ENCODE data around the gene CNGA4. TPM values are rescaled to one million over a fixed set of nuclear protein-coding genes. Genes with fewer than 3 reads are reported as not detected.

CNGA4 gene
- 3.8 TPM for total RNA-seq
- long read RNA-seq, partial matches to known transcripts = 0 of 3 reads
- long read RNA-seq, other reads (novel, unspliced or antisense) = 3 of 3 reads

DNA sequence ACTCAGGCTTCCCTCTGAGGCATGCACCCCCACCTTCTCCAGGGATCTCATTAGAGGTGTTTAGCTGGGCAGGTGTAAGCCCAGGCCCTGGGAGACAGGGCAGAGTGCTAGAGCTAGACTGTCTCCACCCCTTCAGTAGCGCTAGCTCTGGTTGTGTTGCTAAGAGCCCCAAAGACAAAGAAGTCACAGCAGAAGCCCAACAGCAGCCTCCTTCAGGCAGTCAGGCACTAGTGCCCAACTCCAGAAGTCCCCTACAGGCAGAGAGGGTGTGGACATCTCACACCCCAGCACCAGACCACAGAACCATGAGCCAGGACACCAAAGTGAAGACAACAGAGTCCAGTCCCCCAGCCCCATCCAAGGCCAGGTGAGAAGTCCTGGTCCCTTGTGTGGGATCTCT lies at the start of gene CNGA4:
Gene CNGA4 (plus strand): TSS at position 188 of the 400 bp plus-strand sequence. CDS start 118 bp downstream, at position 306.
- Histone ChIP-seq H3K27me3 (ENCODE audit: low read depth) (no peaks in the 10 kb centered on the region), H3K4me3 (no peak within 1 kb of the TSS), H3K27ac (no peak within 1 kb of the TSS), H3K36me3 (no peaks in the 10 kb centered on the region), H3K9me3 (no peaks in the 10 kb centered on the region), H3K4me1 (peaks cover 7% of the 10 kb centered on the region)
- TF ChIP-seq CTCF (IDR thresholded peaks at IDR 0.05) = no peak
- ATAC-seq = no peak
- DNase-seq = no peak
- intact Hi-C loops (cut with DNase I) = no loop called here

- H3K4me1 ChIP-seq = no peaks in the 10 kb centered on the region
- TF ChIP-seq CTCF (IDR thresholded peaks at IDR 0.05) = no peak
- H3K27me3 ChIP-seq (ENCODE audit: low read depth) = no peaks in the 10 kb centered on the region
- ATAC-seq = peak; percentile 21 to 64
- H3K4me3 ChIP-seq = no peak overlapping the region
- no peaks in the 10 kb centered on the region for H3K36me3 ChIP-seq
- intact Hi-C loops (cut with DNase I) = no loop called here
- H3K27ac ChIP-seq = no peak overlapping the region
- DNase-seq = no peak
- no peaks in the 10 kb centered on the region for H3K9me3 ChIP-seq
These were observed 47.1 kb upstream of the CNGA4 start for GRCh38 chr11:6191742-6192141.

DNA sequence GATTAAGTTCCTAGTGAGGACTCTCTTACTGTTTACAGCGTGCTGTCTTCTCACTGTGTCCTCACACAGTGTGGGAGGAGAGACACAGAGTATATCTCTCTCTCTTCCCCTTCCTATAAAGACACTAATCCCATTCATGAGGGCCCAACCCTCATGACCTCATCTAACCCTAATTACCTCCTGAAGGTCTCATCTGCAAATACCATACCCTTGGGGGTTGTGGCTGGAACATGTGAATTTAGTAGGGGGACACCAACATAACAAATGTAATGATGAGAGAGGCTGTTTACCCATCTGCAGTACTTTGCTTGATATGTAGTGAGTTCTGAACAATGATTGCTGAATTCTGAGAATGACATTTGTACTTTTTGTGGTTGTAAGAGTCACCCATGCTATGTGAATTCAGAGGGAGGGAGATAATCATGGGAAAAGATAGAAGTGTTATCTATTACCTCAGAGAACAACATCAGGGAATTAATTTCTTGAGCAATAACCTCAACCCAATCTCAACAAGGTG lies 44.8 kb upstream of the CNGA4 start:
- Histone ChIP-seq H3K27me3 (ENCODE audit: low read depth) (no peaks in the 10 kb centered on the region), H3K27ac (no peak overlapping the region), H3K4me3 (no peak overlapping the region), H3K9me3 (no peaks in the 10 kb centered on the region), H3K4me1 (no peaks in the 10 kb centered on the region), H3K36me3 (no peaks in the 10 kb centered on the region)
- no peak for DNase-seq
- TF ChIP-seq CTCF (IDR thresholded peaks at IDR 0.05) = no peak
- ATAC-seq = peak in 1 of 2 donors; percentile 63
- intact Hi-C loops (cut with DNase I) = no loop called here

DNA sequence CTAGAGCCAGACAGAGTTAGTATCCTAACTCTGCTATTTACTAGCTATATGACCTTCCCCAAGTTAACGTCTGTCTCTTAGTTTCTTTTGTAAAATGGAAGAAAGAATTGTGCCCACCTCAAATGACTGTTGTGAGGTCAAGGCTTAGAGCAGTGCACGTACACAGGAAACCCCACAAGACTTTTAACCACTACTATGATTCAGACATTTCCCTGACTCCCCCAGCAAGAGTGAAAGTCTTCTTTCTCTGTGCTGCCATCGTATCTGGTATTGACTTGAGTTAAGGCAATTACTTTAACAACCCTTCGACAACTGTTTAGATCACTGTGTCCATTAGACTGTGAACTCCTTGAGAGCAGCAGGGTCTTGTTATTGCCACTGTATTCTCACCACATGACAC lies 42.5 kb upstream of the CNGA4 start:
- Histone ChIP-seq H3K9me3 (no peaks in the 10 kb centered on the region), H3K36me3 (no peaks in the 10 kb centered on the region), H3K27me3 (ENCODE audit: low read depth) (no peaks in the 10 kb centered on the region), H3K4me1 (no peaks in the 10 kb centered on the region), H3K27ac (no peak overlapping the region), H3K4me3 (no peak overlapping the region)
- DNase-seq (no peak), ATAC-seq (no peak)
- TF ChIP-seq CTCF (IDR thresholded peaks at IDR 0.05) = no peak
- intact Hi-C loops (cut with DNase I) = no loop called here

GRCh38 chr11:6197466-6198200 lies 41.3 kb upstream of the CNGA4 start:
- intact Hi-C loops (cut with DNase I) = no loop called here
- ATAC-seq (no peak), DNase-seq (no peak)
- Histone ChIP-seq H3K36me3 (no peaks in the 10 kb centered on the region), H3K9me3 (no peaks in the 10 kb centered on the region), H3K4me3 (no peak overlapping the region), H3K4me1 (no peaks in the 10 kb centered on the region), H3K27ac (no peak overlapping the region), H3K27me3 (ENCODE audit: low read depth) (no peaks in the 10 kb centered on the region)
- TF ChIP-seq CTCF (IDR thresholded peaks at IDR 0.05) = no peak
